Ectodermal cell (in vitro differentiated cells): ENCODE results near the gene GPR137B. TPM values are rescaled to one million over a fixed set of nuclear protein-coding genes. Genes with fewer than 3 reads are reported as not detected.
"Not testable (repeated sequence)": the region's sequence is repeated elsewhere in the genome, so short reads cannot be mapped to it uniquely, and the experiment has no call there.

Experiments
- H3K27ac ChIP-seq: 2 replicates; pipeline ENCODE4 v1.7.0; 2013; ENCODE audit warnings: mild to moderate bottlenecking, low read depth, low read length; ENCODE audit not compliant: insufficient read depth, poor library complexity, severe bottlenecking
- H3K27me3 ChIP-seq: 2 replicates; pipeline ENCODE4 v1.7.0; 2013; ENCODE audit warnings: mild to moderate bottlenecking, low read length; ENCODE audit not compliant: insufficient read depth, control insufficient read depth, poor library complexity, severe bottlenecking
- H3K36me3 ChIP-seq: one replicate; pipeline ENCODE4 v1.7.0; 2013; ENCODE audit warnings: low read length; ENCODE audit not compliant: control insufficient read depth, insufficient read depth
- H3K4me1 ChIP-seq: one replicate; pipeline ENCODE4 v1.7.0; 2013; ENCODE audit warnings: low read length; ENCODE audit not compliant: control insufficient read depth, insufficient read depth
- H3K4me3 ChIP-seq: 2 replicates; pipeline ENCODE4 v1.7.0; 2013; ENCODE audit warnings: low read depth, low read length, control low read depth; ENCODE audit not compliant: insufficient read depth
- H3K9me3 ChIP-seq: 2 replicates; pipeline ENCODE4 v1.7.0; 2013; ENCODE audit warnings: mild to moderate bottlenecking, low read length, moderate library complexity; ENCODE audit not compliant: control insufficient read depth
- WGBS, 2 experiments: methylation state at CpG; one replicate each; pipeline ENCODE4 v1.1.7; 2013; ENCODE audit warnings: missing lambda C conversion rate in 2 of 2; 5-methylcytosine and 5-hydroxymethylcytosine counted together
- polyA plus RNA-seq, 4 experiments: library from polyadenylated mRNA; stranded (reverse); fragments of 50-300 nt; gene quantifications; one replicate each; pipeline ENCODE4 v1.2.3, GENCODE V29; 2013

GPR137B gene, protein sequence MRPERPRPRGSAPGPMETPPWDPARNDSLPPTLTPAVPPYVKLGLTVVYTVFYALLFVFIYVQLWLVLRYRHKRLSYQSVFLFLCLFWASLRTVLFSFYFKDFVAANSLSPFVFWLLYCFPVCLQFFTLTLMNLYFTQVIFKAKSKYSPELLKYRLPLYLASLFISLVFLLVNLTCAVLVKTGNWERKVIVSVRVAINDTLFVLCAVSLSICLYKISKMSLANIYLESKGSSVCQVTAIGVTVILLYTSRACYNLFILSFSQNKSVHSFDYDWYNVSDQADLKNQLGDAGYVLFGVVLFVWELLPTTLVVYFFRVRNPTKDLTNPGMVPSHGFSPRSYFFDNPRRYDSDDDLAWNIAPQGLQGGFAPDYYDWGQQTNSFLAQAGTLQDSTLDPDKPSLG
- 10.6 TPM for polyA plus RNA-seq (2013, experiment 1 of 4)
- 7.6 TPM for polyA plus RNA-seq (2013, experiment 2 of 4)
- 8.8 TPM for polyA plus RNA-seq (2013, experiment 3 of 4)
- 10.3 TPM for polyA plus RNA-seq (2013, experiment 4 of 4)

DNA sequence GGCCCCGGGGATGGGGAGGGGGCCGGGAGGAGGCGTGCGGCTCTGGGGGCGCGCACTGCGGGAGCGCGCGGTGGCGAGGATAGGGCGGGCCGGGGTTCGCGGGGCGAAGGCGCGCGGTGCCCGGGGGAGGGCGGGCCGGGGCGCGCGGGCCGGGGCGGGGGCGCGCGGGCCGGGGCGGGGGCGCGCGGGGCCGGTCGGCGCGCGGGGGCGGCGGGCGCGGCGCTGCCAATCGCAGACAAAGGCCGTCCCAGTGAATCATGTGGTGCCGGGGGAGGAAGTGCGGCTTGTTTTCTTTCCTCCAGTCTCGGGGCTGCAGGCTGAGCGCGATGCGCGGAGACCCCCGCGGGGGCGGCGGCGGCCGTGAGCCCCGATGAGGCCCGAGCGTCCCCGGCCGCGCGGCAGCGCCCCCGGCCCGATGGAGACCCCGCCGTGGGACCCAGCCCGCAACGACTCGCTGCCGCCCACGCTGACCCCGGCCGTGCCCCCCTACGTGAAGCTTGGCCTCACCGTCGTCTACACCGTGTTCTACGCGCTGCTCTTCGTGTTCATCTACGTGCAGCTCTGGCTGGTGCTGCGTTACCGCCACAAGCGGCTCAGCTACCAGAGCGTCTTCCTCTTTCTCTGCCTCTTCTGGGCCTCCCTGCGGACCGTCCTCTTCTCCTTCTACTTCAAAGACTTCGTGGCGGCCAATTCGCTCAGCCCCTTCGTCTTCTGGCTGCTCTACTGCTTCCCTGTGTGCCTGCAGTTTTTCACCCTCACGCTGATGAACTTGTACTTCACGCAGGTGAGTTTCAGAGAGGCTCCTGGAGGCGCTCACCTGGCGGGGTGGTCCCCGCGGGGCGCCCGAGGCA lies at the start of gene GPR137B:
TSS of gene GPR137B (plus strand) at position 287 of the 851 bp plus-strand sequence. CDS start at position 371, 84 bp downstream.
- no peaks in the 10 kb centered on the region for H3K9me3 ChIP-seq
- no peaks in the 10 kb centered on the region for H3K36me3 ChIP-seq
- H3K27me3 ChIP-seq = peaks cover 61% of the 10 kb centered on the region
- no peak within 1 kb of the TSS for H3K27ac ChIP-seq
- WGBS, 2 experiments = 0% methylated on average over 105 of the region's 105 CpGs
- peak within 1 kb of the TSS; percentile 75 for H3K4me3 ChIP-seq
- peaks cover 10% of the 10 kb centered on the region for H3K4me1 ChIP-seq

DNA sequence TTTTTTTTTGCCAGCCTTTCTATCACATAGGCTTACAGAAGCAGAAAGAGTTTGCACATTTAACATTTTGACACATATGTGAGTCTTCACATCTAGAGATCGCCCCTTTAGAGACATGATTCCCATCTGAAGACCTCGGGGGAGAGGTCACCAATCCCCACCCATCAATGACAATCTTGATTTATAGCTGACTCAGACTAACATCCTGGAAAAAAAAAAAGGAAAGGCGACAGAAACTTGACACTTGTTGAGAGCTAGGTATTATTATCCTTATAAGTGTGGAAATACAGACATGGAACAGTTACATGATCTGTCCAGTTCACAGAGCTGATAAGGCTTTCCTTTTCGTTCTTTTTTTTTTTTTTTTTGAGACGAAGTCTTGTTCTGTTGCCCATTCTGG lies 49.4 kb upstream of the GPR137B start:
- H3K36me3 ChIP-seq = no peaks in the 10 kb centered on the region
- H3K27me3 ChIP-seq = no peaks in the 10 kb centered on the region
- 91 to 93% methylated on average over 5 of the region's 5 CpGs for WGBS, 2 experiments
- H3K4me3 ChIP-seq = no peak overlapping the region
- no peak overlapping the region for H3K27ac ChIP-seq
- no peaks in the 10 kb centered on the region for H3K9me3 ChIP-seq
- no peaks in the 10 kb centered on the region for H3K4me1 ChIP-seq

DNA sequence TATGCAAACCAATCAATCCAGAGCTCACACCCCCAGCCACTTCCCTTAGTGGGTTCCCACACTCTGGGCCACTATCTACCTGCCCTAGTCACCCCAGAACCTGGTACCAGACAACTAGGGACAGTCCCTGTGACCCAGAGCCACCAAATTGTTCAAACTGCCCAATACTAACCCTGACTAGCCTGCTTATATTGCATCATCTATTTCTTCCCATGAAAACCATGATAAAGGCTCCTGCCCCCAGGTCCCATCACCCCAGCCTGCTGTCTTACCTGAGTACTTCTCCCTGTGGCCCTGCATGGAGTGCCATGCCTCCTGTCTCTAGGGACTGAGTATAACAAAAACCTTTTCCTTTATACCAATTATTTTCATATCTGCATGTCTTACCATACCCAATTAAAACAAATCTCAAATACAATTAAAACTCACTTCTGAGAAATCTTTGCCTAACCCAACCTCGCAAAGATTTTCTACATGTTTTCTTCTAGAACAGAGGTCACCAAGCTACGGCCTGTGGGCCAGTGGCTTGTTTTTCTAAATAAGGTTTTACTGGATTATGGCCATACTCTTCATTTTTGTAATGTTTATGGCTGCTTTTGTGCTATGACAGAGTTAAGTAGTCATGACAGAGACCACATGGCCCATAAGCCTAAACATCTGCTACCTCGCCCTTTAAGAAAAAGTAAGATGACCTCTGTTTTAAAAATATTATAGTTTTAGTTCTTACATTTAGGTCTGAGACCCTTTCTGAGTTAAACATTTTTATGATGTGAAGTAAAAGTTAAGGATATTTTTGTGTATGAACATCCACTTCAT lies 46.4 kb upstream of the GPR137B start:
- Histone ChIP-seq H3K9me3 (no peaks in the 10 kb centered on the region), H3K27ac (no peak overlapping the region)
- 95 to 97% methylated on average over 3 of the region's 3 CpGs for WGBS, 2 experiments

DNA sequence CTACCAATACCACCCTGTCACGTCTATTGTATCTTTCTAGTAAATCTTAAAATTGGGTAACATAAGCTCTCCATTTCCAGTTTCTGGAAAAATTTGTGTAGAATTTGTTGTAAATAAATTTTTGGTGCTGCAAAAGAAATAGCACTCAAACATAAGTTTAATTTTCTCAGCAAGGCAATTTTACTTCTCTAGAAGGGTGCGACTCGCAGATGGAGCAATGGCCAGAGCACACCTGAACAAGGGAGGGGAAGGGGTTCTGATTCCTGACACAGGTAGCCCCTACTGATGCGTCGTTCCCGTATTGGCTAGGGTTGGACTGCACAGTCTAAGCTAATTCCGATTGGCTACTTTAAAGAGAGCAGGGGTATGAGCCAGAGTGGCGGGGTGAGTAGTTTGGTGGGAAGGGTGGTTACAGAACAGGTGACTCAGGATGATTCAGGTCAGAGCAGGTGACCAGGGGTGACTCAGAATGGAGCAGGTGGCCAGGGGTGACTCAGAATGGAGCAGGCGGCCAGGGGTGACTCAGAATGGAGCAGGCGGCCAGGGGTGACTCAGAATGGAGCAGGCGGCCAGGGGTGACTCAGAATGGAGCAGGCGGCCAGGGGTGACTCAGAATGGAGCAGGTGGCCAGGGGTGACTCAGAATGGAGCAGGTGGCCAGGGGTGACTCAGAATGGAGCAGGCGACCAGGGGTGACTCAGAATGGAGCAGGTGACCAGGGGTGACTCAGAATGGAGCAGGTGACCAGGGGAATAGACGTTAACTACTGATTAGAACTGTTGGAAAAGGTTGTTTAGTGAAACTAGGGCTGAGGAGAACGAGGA lies 45.5 kb upstream of the GPR137B start:
- 76 to 78% methylated on average over 15 of the region's 15 CpGs for WGBS, 2 experiments
- H3K9me3 ChIP-seq, H3K36me3 ChIP-seq, H3K27ac ChIP-seq, H3K4me1 ChIP-seq, H3K4me3 ChIP-seq, H3K27me3 ChIP-seq: not testable (repeated sequence)

More for the DNA sequence above, 46.4 kb upstream of the GPR137B start:
- no peaks in the 10 kb centered on the region for H3K36me3 ChIP-seq
- no peaks in the 10 kb centered on the region for H3K4me1 ChIP-seq
- H3K27me3 ChIP-seq = no peaks in the 10 kb centered on the region
- H3K4me3 ChIP-seq = no peak overlapping the region

DNA sequence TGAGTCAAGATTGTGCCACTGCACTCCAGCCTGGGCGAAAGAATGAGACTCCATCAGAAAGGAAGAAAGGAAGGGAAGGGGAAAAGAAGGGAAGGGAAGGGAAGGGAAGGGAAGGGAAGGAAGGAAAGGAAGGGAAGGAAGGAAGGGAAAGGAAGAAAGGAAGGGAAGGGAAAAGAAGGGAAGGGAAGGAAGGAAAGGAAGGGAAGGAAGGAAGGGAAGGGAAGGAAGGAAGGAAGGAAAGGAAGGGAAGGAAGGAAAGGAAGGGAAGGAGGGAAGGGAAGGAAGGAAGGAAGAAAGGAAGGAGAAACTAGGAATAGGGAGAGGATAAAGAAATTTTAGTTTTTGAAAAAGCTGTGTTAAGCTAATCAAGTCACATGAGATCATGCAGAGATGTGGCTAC lies 44.1 kb upstream of the GPR137B start:
- WGBS, 2 experiments = 88 to 91% methylated on average over 1 of the region's 1 CpG
- no peaks in the 10 kb centered on the region for H3K36me3 ChIP-seq

DNA sequence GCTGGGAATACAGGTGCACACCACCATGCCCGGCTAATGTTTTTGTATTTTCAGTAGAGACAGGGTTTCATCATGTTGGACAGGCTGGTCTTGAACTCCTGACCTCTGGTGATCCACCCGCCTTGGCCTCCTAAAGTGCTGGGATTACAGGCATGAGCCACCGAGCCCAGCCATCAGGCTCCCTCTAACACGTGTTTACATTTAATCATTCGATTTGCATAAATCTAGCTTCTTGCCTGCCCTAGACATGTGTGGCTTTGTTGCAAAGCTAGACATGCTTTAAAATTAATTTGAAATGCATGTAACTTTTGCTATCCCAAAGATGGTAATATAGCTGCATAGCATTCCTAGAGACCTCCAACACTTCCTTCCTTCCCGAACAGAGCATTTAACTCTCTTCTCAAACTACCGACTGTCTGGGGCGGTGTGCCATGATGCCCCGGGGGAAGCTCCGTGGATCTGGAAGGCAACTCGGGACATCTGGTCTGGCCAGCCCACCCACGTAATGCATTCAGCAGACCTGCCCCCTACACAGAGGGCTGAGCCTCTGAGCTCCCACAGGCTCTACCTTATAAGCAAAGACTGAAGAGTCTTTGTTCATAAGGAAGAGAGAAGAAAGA lies 42.9 kb upstream of the GPR137B start:
- H3K4me3 ChIP-seq = no peak overlapping the region
- H3K27ac ChIP-seq = no peak overlapping the region
- WGBS, 2 experiments = 78 to 79% methylated on average over 12 of the region's 12 CpGs
- no peaks in the 10 kb centered on the region for H3K36me3 ChIP-seq
- no peaks in the 10 kb centered on the region for H3K4me1 ChIP-seq
- H3K9me3 ChIP-seq = no peaks in the 10 kb centered on the region
- H3K27me3 ChIP-seq = no peaks in the 10 kb centered on the region

More for the DNA sequence above, 44.1 kb upstream of the GPR137B start:
- no peaks in the 10 kb centered on the region for H3K4me1 ChIP-seq
- no peaks in the 10 kb centered on the region for H3K27me3 ChIP-seq
- H3K27ac ChIP-seq = no peak overlapping the region
- no peaks in the 10 kb centered on the region for H3K9me3 ChIP-seq
- no peak overlapping the region for H3K4me3 ChIP-seq

DNA sequence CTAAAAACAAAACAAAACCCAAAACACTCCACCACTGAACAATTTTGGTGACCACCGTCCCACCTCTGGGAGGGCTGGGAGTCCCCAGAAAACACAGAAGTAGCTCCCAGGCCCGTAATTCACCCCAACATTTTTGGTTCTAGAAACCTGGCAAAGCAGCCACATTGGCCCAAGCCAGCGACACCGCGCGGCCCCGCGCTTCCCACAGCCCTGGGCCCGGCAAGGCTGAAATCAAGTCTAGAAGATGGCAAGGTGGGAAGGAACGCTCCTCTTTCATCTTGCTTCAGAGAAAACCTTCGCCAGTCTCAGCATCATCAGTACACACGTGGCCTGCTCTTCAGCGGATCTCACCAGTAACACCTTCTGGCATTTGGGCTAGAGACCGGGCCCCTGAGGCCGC lies 41.5 kb upstream of the GPR137B start:
- Histone ChIP-seq H3K4me1 (no peaks in the 10 kb centered on the region), H3K27me3 (no peaks in the 10 kb centered on the region), H3K9me3 (no peaks in the 10 kb centered on the region), H3K4me3 (no peak overlapping the region), H3K27ac (no peak overlapping the region), H3K36me3 (no peaks in the 10 kb centered on the region)
- 96% methylated on average over 15 of the region's 15 CpGs for WGBS, 2 experiments

DNA sequence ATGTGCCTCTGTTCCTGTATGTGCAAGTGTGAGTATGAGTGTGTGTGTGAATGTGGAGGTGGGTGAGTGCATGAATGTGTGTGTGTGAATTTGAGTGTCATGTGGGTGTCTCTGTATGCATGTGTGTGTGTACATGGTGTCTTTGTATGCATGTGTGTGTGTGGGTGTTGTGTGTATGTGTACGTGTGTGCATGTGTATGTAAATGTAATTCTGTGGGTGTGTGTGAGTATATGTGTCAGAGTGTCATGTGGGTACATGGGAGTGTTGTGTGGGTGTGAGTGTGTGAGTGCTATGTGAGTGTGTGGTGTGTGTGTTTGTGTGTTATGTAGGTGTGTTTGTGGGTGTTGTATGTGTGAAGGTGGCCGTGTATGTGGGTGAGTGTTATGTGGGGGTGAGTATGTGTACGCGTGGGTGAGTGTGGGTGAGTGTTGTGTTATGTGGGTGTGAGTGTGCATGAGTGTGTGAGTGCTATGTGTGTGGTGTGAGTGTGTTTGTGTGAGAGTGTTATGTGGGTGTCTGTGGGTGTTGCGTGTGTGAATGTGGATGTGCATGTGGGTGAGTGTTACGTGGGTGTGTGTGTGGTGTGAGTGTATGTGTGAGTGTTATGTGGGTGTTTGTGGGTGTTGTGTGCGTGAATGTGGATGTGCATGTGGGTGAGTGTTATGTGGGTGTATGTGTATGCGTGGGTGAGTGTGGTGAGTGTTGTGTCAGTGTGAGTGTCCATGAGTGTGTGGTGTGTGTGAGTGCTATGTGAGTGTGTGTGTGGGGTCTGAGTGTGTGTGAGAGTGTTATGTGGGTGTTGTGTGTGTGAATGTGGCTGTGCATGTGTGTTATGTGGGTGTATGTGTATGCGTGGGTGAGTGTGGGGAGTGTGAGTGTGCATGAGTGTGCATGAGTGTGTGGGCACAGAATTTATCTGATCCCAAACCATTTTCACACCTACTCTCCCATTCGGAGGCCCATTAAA lies 40.8 kb upstream of the GPR137B start:
- Histone ChIP-seq H3K4me3 (no peak overlapping the region), H3K27ac (no peak overlapping the region), H3K4me1 (no peaks in the 10 kb centered on the region), H3K36me3 (no peaks in the 10 kb centered on the region), H3K27me3 (no peaks in the 10 kb centered on the region), H3K9me3 (no peaks in the 10 kb centered on the region)
- 87 to 90% methylated on average over 9 to 10 of the region's 10 CpGs for WGBS, 2 experiments
